ENCODE results near the gene IL18BP.

Gene IL18BP

DNA sequence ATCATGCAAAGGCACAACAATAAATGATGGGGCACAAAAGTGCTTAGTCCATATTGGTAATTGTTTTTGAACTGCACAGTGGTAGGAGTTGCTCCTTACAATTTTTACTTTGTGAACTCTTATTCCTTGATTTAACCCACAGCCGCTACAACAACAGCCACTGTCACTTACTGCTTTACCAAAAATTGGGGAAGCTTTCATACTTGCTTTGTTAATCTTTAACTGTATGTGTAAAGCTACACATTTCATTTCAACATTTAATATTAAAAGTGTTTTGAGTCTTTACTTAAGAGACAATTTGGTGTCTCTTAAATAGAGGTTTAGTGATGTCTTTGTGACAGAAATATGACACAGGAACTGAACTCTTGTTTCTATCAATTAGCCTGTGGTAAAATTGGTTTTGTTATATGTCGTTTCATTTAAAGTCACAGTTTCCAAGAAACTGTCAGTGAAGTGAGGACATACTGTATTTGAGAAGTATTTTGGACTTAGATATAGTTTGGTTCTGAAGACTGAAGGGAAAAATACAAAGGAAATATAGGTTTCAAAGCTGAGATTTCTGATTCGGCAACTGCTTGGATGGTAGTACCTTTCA, 6.5 kb upstream of the IL18BP start (continued):
- TF ChIP-seq, protein P1, sequence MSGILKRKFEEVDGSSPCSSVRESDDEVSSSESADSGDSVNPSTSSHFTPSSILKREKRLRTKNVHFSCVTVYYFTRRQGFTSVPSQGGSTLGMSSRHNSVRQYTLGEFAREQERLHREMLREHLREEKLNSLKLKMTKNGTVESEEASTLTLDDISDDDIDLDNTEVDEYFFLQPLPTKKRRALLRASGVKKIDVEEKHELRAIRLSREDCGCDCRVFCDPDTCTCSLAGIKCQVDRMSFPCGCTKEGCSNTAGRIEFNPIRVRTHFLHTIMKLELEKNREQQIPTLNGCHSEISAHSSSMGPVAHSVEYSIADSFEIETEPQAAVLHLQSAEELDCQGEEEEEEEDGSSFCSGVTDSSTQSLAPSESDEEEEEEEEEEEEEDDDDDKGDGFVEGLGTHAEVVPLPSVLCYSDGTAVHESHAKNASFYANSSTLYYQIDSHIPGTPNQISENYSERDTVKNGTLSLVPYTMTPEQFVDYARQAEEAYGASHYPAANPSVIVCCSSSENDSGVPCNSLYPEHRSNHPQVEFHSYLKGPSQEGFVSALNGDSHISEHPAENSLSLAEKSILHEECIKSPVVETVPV (CRISPR knock-in tag; IDR thresholded peaks at IDR 0.05), result no peak
- TF ChIP-seq CSDC2 (CRISPR knock-in tag; IDR thresholded peaks at IDR 0.05) (no peak), ZFP30 (CRISPR knock-in tag; IDR thresholded peaks at IDR 0.05) (no peak), ISL1 (CRISPR knock-in tag; IDR thresholded peaks at IDR 0.05) (no peak)

GRCh38 chr11:71994786-71995185, 3.9 kb upstream of the IL18BP start:
- TF ChIP-seq TSHZ2 (CRISPR knock-in tag; IDR thresholded peaks at IDR 0.05), result no peak
- no peak for TF ChIP-seq ESRRG (CRISPR knock-in tag; IDR thresholded peaks at IDR 0.05)
- no peak for TF ChIP-seq PPARA (CRISPR knock-in tag; IDR thresholded peaks at IDR 0.05; ENCODE audit: borderline replicate concordance)
- no peak for TF ChIP-seq ZFP30 (CRISPR knock-in tag; IDR thresholded peaks at IDR 0.05)
- TF ChIP-seq GLIS3 (CRISPR knock-in tag; IDR thresholded peaks at IDR 0.05), result no peak
- TF ChIP-seq BACH2 (CRISPR knock-in tag; IDR thresholded peaks at IDR 0.05; ENCODE audit: borderline replicate concordance), result no peak
- TF ChIP-seq ZNF565 (CRISPR knock-in tag; conservative IDR thresholded peaks at IDR 0.05; ENCODE audit: low read depth), result no peak
- no peak for TF ChIP-seq ARNTL (CRISPR knock-in tag; IDR thresholded peaks at IDR 0.05; ENCODE audit: borderline replicate concordance, low read depth)
- TF ChIP-seq CSDC2 (CRISPR knock-in tag; IDR thresholded peaks at IDR 0.05), result no peak
- TF ChIP-seq, protein P1 (CRISPR knock-in tag; IDR thresholded peaks at IDR 0.05), result no peak
- TF ChIP-seq ZFP3 (CRISPR knock-in tag; IDR thresholded peaks at IDR 0.05), result no peak
- TF ChIP-seq, protein P2, sequence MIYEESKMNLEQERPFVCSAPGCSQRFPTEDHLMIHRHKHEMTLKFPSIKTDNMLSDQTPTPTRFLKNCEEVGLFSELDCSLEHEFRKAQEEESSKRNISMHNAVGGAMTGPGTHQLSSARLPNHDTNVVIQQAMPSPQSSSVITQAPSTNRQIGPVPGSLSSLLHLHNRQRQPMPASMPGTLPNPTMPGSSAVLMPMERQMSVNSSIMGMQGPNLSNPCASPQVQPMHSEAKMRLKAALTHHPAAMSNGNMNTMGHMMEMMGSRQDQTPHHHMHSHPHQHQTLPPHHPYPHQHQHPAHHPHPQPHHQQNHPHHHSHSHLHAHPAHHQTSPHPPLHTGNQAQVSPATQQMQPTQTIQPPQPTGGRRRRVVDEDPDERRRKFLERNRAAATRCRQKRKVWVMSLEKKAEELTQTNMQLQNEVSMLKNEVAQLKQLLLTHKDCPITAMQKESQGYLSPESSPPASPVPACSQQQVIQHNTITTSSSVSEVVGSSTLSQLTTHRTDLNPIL (CRISPR knock-in tag; IDR thresholded peaks at IDR 0.05; ENCODE audit: low read depth), result no peak
- TF ChIP-seq TOX (CRISPR knock-in tag; IDR thresholded peaks at IDR 0.05; ENCODE audit: borderline replicate concordance), result no peak
- no peak for TF ChIP-seq RARB (CRISPR knock-in tag; IDR thresholded peaks at IDR 0.05)
- TF ChIP-seq ZNF70 (CRISPR knock-in tag; IDR thresholded peaks at IDR 0.05), result no peak
- ATAC-seq, result no peak

- ATAC-seq, result no peak
These were observed 2.9 kb upstream of the IL18BP start for GRCh38 chr11:71995726-71996291.

More at GRCh38 chr11:71995726-71996291, 2.9 kb upstream of the IL18BP start:
- TF ChIP-seq ZNF565 (CRISPR knock-in tag; conservative IDR thresholded peaks at IDR 0.05; ENCODE audit: low read depth), result no peak
- TF ChIP-seq PPARA (CRISPR knock-in tag; IDR thresholded peaks at IDR 0.05; ENCODE audit: borderline replicate concordance), result no peak
- TF ChIP-seq RARB (CRISPR knock-in tag; IDR thresholded peaks at IDR 0.05), result no peak
- TF ChIP-seq TOX (CRISPR knock-in tag; IDR thresholded peaks at IDR 0.05; ENCODE audit: borderline replicate concordance), result no peak
- TF ChIP-seq TSHZ2 (CRISPR knock-in tag; IDR thresholded peaks at IDR 0.05), result no peak
- no peak for TF ChIP-seq ARNTL (CRISPR knock-in tag; IDR thresholded peaks at IDR 0.05; ENCODE audit: borderline replicate concordance, low read depth)
- no peak for TF ChIP-seq BACH2 (CRISPR knock-in tag; IDR thresholded peaks at IDR 0.05; ENCODE audit: borderline replicate concordance)
- TF ChIP-seq ZNF8 (CRISPR knock-in tag; IDR thresholded peaks at IDR 0.05), result no peak
